Activated naive CD8-positive, alpha-beta T cell treated with anti-CD3 and anti-CD28 coated beads for 36 hours (primary cell): ENCODE results near the gene QPRT. TPM values are rescaled to one million over a fixed set of nuclear protein-coding genes. Genes with fewer than 3 reads are reported as not detected.
A peak's percentile ranks its signal among the peaks of the same experiment; 100 is the strongest.
"Not testable (repeated sequence)": the region's sequence is repeated elsewhere in the genome, so short reads cannot be mapped to it uniquely, and the experiment has no call there.

Source experiments
- DNase-seq: peaks from one replicate; pipeline ENCODE4 v3.0.0; 2021
- H3K27ac Mint-ChIP-seq: one replicate; pipeline ENCODE4 v1.8.0; 2022; ENCODE audit warnings: mild to moderate bottlenecking, moderate library complexity, mixed read lengths
- H3K27me3 Mint-ChIP-seq: one replicate; pipeline ENCODE4 v1.8.0; 2022; ENCODE audit warnings: mild to moderate bottlenecking, mixed read lengths
- H3K36me3 Mint-ChIP-seq: one replicate; pipeline ENCODE4 v1.8.0; 2021; ENCODE audit warnings: mild to moderate bottlenecking, mixed read lengths
- H3K4me1 Mint-ChIP-seq: one replicate; pipeline ENCODE4 v1.8.0; 2021; ENCODE audit warnings: mixed read lengths
- H3K4me3 Mint-ChIP-seq: one replicate; pipeline ENCODE4 v1.8.0; 2022; ENCODE audit warnings: mild to moderate bottlenecking, moderate library complexity, mixed read lengths
- H3K9me3 Mint-ChIP-seq: one replicate; pipeline ENCODE4 v1.8.0; 2022; ENCODE audit warnings: mixed read lengths
- total RNA-seq, 2 experiments: library from RNA; stranded (reverse); gene quantifications; one replicate each; pipeline ENCODE4 v1.2.3, GENCODE V29; 2021

QPRT gene
- total RNA-seq, 2 experiments from 2014 or later = 5.4 to 5.5 TPM

- peaks cover 57% of the 10 kb centered on the region for H3K4me1 Mint-ChIP-seq
- peak overlapping the region; percentile 68 for H3K27ac Mint-ChIP-seq
- H3K36me3 Mint-ChIP-seq = peaks cover 21% of the 10 kb centered on the region
- H3K9me3 Mint-ChIP-seq = peaks cover 2% of the 10 kb centered on the region
- DNase-seq = no peak
- no peak overlapping the region for H3K4me3 Mint-ChIP-seq
- H3K27me3 Mint-ChIP-seq = no peaks in the 10 kb centered on the region
Observed at GRCh38 chr16:29738514-29738913, 59.5 kb downstream of the QPRT start.

GRCh38 chr16:29739927-29740629 is 61.1 kb downstream of the QPRT start:
- Mint-ChIP-seq H3K36me3 (peaks cover 27% of the 10 kb centered on the region), H3K4me1 (peaks cover 67% of the 10 kb centered on the region), H3K27ac (peak overlapping the region; percentile 71)
- not testable (repeated sequence) for H3K4me3 Mint-ChIP-seq, DNase-seq, H3K27me3 Mint-ChIP-seq, H3K9me3 Mint-ChIP-seq

- not testable (repeated sequence) for DNase-seq, H3K27me3 Mint-ChIP-seq, H3K9me3 Mint-ChIP-seq, H3K4me3 Mint-ChIP-seq
- Mint-ChIP-seq H3K36me3 (peaks cover 27% of the 10 kb centered on the region), H3K4me1 (peaks cover 71% of the 10 kb centered on the region), H3K27ac (peak overlapping the region; percentile 71)
Observed at GRCh38 chr16:29740630-29741015, 61.6 kb downstream of the QPRT start.

- DNase-seq = no peak
- Mint-ChIP-seq H3K27ac (peak overlapping the region; percentile 81), H3K27me3 (peaks cover 3% of the 10 kb centered on the region), H3K9me3 (peaks cover 3% of the 10 kb centered on the region), H3K4me3 (peak overlapping the region; percentile 97), H3K36me3 (peaks cover 37% of the 10 kb centered on the region), H3K4me1 (peaks cover 81% of the 10 kb centered on the region)
Observed at GRCh38 chr16:29742683-29743275, 63.8 kb downstream of the QPRT start.

GRCh38 chr16:29743475-29743826 is 64.5 kb downstream of the QPRT start:
- Mint-ChIP-seq H3K4me1 (peaks cover 75% of the 10 kb centered on the region), H3K4me3 (peak overlapping the region; percentile 97), H3K27ac (peak overlapping the region; percentile 81), H3K27me3 (peaks cover 3% of the 10 kb centered on the region), H3K9me3 (peaks cover 3% of the 10 kb centered on the region), H3K36me3 (peaks cover 37% of the 10 kb centered on the region)
- DNase-seq = no peak

- Mint-ChIP-seq H3K27me3 (peaks cover 3% of the 10 kb centered on the region), H3K4me1 (peaks cover 73% of the 10 kb centered on the region), H3K36me3 (peaks cover 37% of the 10 kb centered on the region), H3K4me3 (peak overlapping the region; percentile 97), H3K9me3 (peaks cover 3% of the 10 kb centered on the region), H3K27ac (peak overlapping the region; percentile 97)
- peak; percentile 47 for DNase-seq
Observed at GRCh38 chr16:29743827-29744531, 65.0 kb downstream of the QPRT start.

- Mint-ChIP-seq H3K27me3 (peaks cover 3% of the 10 kb centered on the region), H3K27ac (peak overlapping the region; percentile 97), H3K4me1 (peaks cover 71% of the 10 kb centered on the region), H3K4me3 (peak overlapping the region; percentile 97), H3K36me3 (peaks cover 37% of the 10 kb centered on the region), H3K9me3 (peaks cover 3% of the 10 kb centered on the region)
- DNase-seq = peak; percentile 34
Observed at GRCh38 chr16:29744541-29745101, 65.6 kb downstream of the QPRT start.

- H3K4me1 Mint-ChIP-seq = peaks cover 66% of the 10 kb centered on the region
- peak overlapping the region; percentile 97 for H3K4me3 Mint-ChIP-seq
- H3K9me3 Mint-ChIP-seq = peaks cover 3% of the 10 kb centered on the region
- peak overlapping the region; percentile 97 for H3K27ac Mint-ChIP-seq
- peak; percentile 67 for DNase-seq
- H3K36me3 Mint-ChIP-seq = peaks cover 37% of the 10 kb centered on the region
- H3K27me3 Mint-ChIP-seq = peaks cover 3% of the 10 kb centered on the region
Observed at GRCh38 chr16:29745121-29745852, 66.3 kb downstream of the QPRT start.

- H3K4me1 Mint-ChIP-seq = peaks cover 61% of the 10 kb centered on the region
- peaks cover 3% of the 10 kb centered on the region for H3K9me3 Mint-ChIP-seq
- peaks cover 37% of the 10 kb centered on the region for H3K36me3 Mint-ChIP-seq
- peak within 1 kb of the TSS; percentile 97 for H3K27ac Mint-ChIP-seq
- DNase-seq = peak; percentile 88
- H3K27me3 Mint-ChIP-seq = peaks cover 3% of the 10 kb centered on the region
- H3K4me3 Mint-ChIP-seq = peak within 1 kb of the TSS; percentile 97
Observed at GRCh38 chr16:29745853-29746345, 66.9 kb downstream of the QPRT start, which contains the start of gene C16orf54. Gene C16orf54 (minus strand): TSS chr16:29745990. CDS start chr16:29744951, 1,039 bp downstream.

GRCh38 chr16:29746518-29746917 is 67.5 kb downstream of the QPRT start:
- not testable (repeated sequence) for H3K27me3 Mint-ChIP-seq, DNase-seq, H3K9me3 Mint-ChIP-seq
- peak overlapping the region; percentile 97 for H3K27ac Mint-ChIP-seq
- peaks cover 35% of the 10 kb centered on the region for H3K36me3 Mint-ChIP-seq
- H3K4me3 Mint-ChIP-seq = peak overlapping the region; percentile 97
- peaks cover 55% of the 10 kb centered on the region for H3K4me1 Mint-ChIP-seq

Other genes with a start within 250 kb of the QPRT start
- gene BOLA2, start 224.8 kb upstream of the QPRT start, total RNA-seq = 10 to 100 TPM in 1 of 2 experiments, 1 to 10 TPM in 1; 9.3 to 12.1 TPM
- 10 to 100 TPM; 67.1 to 67.3 TPM for gene SLX1B, start 224.6 kb upstream of the QPRT start, total RNA-seq
- gene SULT1A4, start 219.3 kb upstream of the QPRT start, total RNA-seq = 1 to 10 TPM; 1.2 to 1.6 TPM
- 10 to 100 TPM; 52.7 to 65.7 TPM for gene NPIPB12, start 172.8 kb upstream of the QPRT start, total RNA-seq
- 100 to 1,000 TPM; 122 TPM for gene SPN, start 15.9 kb upstream of the QPRT start, total RNA-seq
- 10 to 100 TPM; 17.3 to 19.1 TPM for gene C16orf54, start 66.8 kb downstream of the QPRT start, total RNA-seq
- gene ZG16, start 99.1 kb downstream of the QPRT start, total RNA-seq = not detected
- gene KIF22, start 111.6 kb downstream of the QPRT start, total RNA-seq = 100 to 1,000 TPM; 145 to 150 TPM
- 100 to 1,000 TPM; 427 to 438 TPM for gene MAZ, start 127.3 kb downstream of the QPRT start, total RNA-seq
- 1 to 10 TPM in 1 of 2 experiments, under 1 TPM in 1; 0.52 to 1.3 TPM for gene PRRT2, start 133.0 kb downstream of the QPRT start, total RNA-seq
- gene PAGR1, start 137.0 kb downstream of the QPRT start, total RNA-seq = 10 to 100 TPM; 33.7 to 34.8 TPM
- 10 to 100 TPM; 30.7 to 30.8 TPM for gene MVP, start 141.3 kb downstream of the QPRT start, total RNA-seq
- 10 to 100 TPM; 46.8 to 50.6 TPM for gene CDIPT, start 184.0 kb downstream of the QPRT start, total RNA-seq
- under 1 TPM in 1 of 2 experiments, not detected in 1; 0.32 TPM for gene SEZ6L2, start 220.4 kb downstream of the QPRT start, total RNA-seq
- gene ASPHD1, start 221.3 kb downstream of the QPRT start, total RNA-seq = 1 to 10 TPM; 1.3 to 2.0 TPM
- gene KCTD13, start 247.0 kb downstream of the QPRT start, total RNA-seq = 10 to 100 TPM; 27.2 to 30.3 TPM